GM12878 (cell line): Measurements from ENCODE around the gene RAG1. TPM values are rescaled to one million over a fixed set of nuclear protein-coding genes. Genes with fewer than 3 reads are reported as not detected.

Source experiments
- ATAC-seq: fragments of 200-7000 bp; cut with Tn5 transposase; 3 replicates; pipeline ENCODE4 v1.9.1; 2020; ENCODE audit warnings: mild to moderate bottlenecking, moderate library complexity
- BruUV-seq: library from RNA; stranded (reverse); fragments of 400-500 nt; replicated peaks from 2 replicates; lab custom pipeline; 2021; lab: Mats Ljungman, UMichigan
- CTCF ChIA-PET: fragments of 300-600 bp; sonication (Branson Sonifier 250); formaldehyde crosslinking; extraction: SDS; loops from one replicate; lab custom pipeline; 2021; ENCODE audit warnings: inconsistent platforms; lab: Yijun Ruan, JAX
- POLR2A ChIA-PET: fragments of 350-600 bp; formaldehyde crosslinking; extraction: SDS; loops from one replicate; lab custom pipeline; 2021; ENCODE audit warnings: inconsistent platforms; lab: Charles Lee
- RAD21 ChIA-PET: fragments of 300-600 bp; sonication (Branson Sonifier 250); formaldehyde crosslinking; loops from one replicate; lab custom pipeline; 2023; ENCODE audit warnings: antibody characterized with exemption; ENCODE audit not compliant: unreplicated experiment; lab: Charles Lee
- SMC1A ChIA-PET: fragments of 300-600 bp; sonication (Branson Sonifier 250); formaldehyde crosslinking; loops from one replicate; lab custom pipeline; 2023; ENCODE audit not compliant: unreplicated experiment, uncharacterized antibody; lab: Charles Lee
- DNase-seq: peaks from one replicate; pipeline ENCODE4 v3.0.0-alpha.2; 2011; ENCODE audit warnings: low read depth, low spot score
- FAIRE-seq: peaks from 3 replicates; lab custom pipeline; 2011; peaks lifted over from hg19 to GRCh38; lab: Jason Lieb, UNC
- H2AFZ ChIP-seq: 2 replicates; pipeline ENCODE4 v1.6.0; 2011; ENCODE audit warnings: low read depth, low read length, control low read depth; ENCODE audit not compliant: control insufficient read depth
- H3K27ac ChIP-seq: 2 replicates; pipeline ENCODE4 v1.5.1; 2011; ENCODE audit warnings: control low read depth; ENCODE audit not compliant: control insufficient read depth, insufficient read depth
- H3K27me3 ChIP-seq, 2 experiments: replicated peaks in 1 of 2; 2 replicates each; pipeline versions ENCODE4 v1.6.0 to v1.6.1; 2011; ENCODE audit warnings: low read length in 1 of 2; ENCODE audit not compliant: control insufficient read depth in 2 of 2, insufficient read depth in 2 of 2
- H3K36me3 ChIP-seq, 2 experiments: 2 replicates each; pipeline ENCODE4 v1.5.1; 2011; ENCODE audit warnings: low read length in 1 of 2; ENCODE audit not compliant: control insufficient read depth in 2 of 2, insufficient read depth in 2 of 2
- H3K4me1 ChIP-seq: 2 replicates; pipeline ENCODE4 v1.6.1; 2011; ENCODE audit warnings: mild to moderate bottlenecking, low read length, moderate library complexity, mixed read lengths; ENCODE audit not compliant: control insufficient read depth, insufficient read depth
- H3K4me2 ChIP-seq: 2 replicates; pipeline ENCODE4 v1.6.0; 2011; ENCODE audit warnings: control low read depth; ENCODE audit not compliant: control insufficient read depth, insufficient read depth
- H3K4me3 ChIP-seq: fragments of 200-600 bp; sonication (generic); 2 replicates; pipeline ENCODE4 v1.5.1; 2016
- H3K79me2 ChIP-seq: 2 replicates; pipeline ENCODE4 v1.6.0; 2011; ENCODE audit warnings: low read length; ENCODE audit not compliant: control insufficient read depth, insufficient read depth
- H3K9ac ChIP-seq: 2 replicates; pipeline ENCODE4 v1.8.0; 2011; ENCODE audit warnings: low read length, control low read depth, mixed read lengths; ENCODE audit not compliant: control insufficient read depth, insufficient read depth
- H3K9me3 ChIP-seq: replicated peaks from 3 replicates; pipeline ENCODE4 v1.5.1; 2011; ENCODE audit warnings: mild to moderate bottlenecking, low read length; ENCODE audit not compliant: control insufficient read depth, insufficient read depth
- H4K20me1 ChIP-seq: 2 replicates; pipeline ENCODE4 v1.6.0; 2011; ENCODE audit not compliant: control insufficient read depth, insufficient read depth
- BCL11A ChIP-seq: IDR thresholded peaks from 2 replicates; pipeline ENCODE4 v1.6.1; 2011; ENCODE audit warnings: low read depth, low read length
- ETV6 ChIP-seq, 2 experiments: fragments of 450-650 bp in 1 of 2; IDR thresholded peaks in 1 of 2; conservative IDR thresholded peaks in 1 of 2; 2 replicates each; pipeline ENCODE4 v1.6.1; 2014; ENCODE audit warnings: antibody characterized with exemption in 1 of 2, borderline replicate concordance in 1 of 2, low read depth in 1 of 2, mild to moderate bottlenecking in 1 of 2, moderate library complexity in 1 of 2
- FOXM1 ChIP-seq: IDR thresholded peaks from 2 replicates; pipeline ENCODE4 v1.6.1; 2012; ENCODE audit warnings: low read depth, mild to moderate bottlenecking, inconsistent platforms, low read length, moderate library complexity
- JUNB ChIP-seq: IDR thresholded peaks from 2 replicates; pipeline ENCODE4 v1.6.1; 2016; ENCODE audit warnings: antibody characterized with exemption, mild to moderate bottlenecking
- LARP7 ChIP-seq: fragments of 450-650 bp; IDR thresholded peaks from 2 replicates; pipeline ENCODE4 v1.6.1; 2017; ENCODE audit warnings: mild to moderate bottlenecking
- NFXL1 ChIP-seq: fragments of 450-650 bp; IDR thresholded peaks from 2 replicates; pipeline ENCODE4 v1.6.1; 2017; ENCODE audit warnings: antibody characterized with exemption, mild to moderate bottlenecking, borderline replicate concordance
- RAD51 ChIP-seq: fragments of 450-650 bp; IDR thresholded peaks from 2 replicates; pipeline ENCODE4 v1.6.1; 2016; ENCODE audit warnings: moderate library complexity, mild to moderate bottlenecking, inconsistent platforms
- SKIL ChIP-seq: fragments of 450-650 bp; IDR thresholded peaks from 2 replicates; pipeline ENCODE4 v1.6.1; 2017; ENCODE audit warnings: mild to moderate bottlenecking, low read depth, inconsistent platforms; ENCODE audit not compliant: poor library complexity, severe bottlenecking
- SMARCA5 ChIP-seq: fragments of 450-650 bp; IDR thresholded peaks from 2 replicates; pipeline ENCODE4 v1.6.1; 2017; ENCODE audit warnings: mild to moderate bottlenecking
- WRNIP1 ChIP-seq: IDR thresholded peaks from 2 replicates; pipeline ENCODE4 v1.6.1; 2011; ENCODE audit warnings: low read depth, low read length, improper control_type of control experiment, borderline replicate concordance
- ZNF207 ChIP-seq: fragments of 450-650 bp; IDR thresholded peaks from 2 replicates; pipeline ENCODE4 v1.6.1; 2014; ENCODE audit warnings: antibody characterized with exemption, mild to moderate bottlenecking, borderline replicate concordance
- ZNF384 ChIP-seq: IDR thresholded peaks from 2 replicates; pipeline ENCODE4 v1.6.1; 2012; ENCODE audit warnings: low read depth, mild to moderate bottlenecking, low read length, improper control_type of control experiment, borderline replicate concordance
- ZNF622 ChIP-seq: fragments of 450-650 bp; IDR thresholded peaks from 2 replicates; pipeline ENCODE4 v1.6.1; 2017; ENCODE audit warnings: mild to moderate bottlenecking, inconsistent platforms
- WGBS: methylation state at CpG from one replicate; pipeline ENCODE4 v1.1.6; 2016; ENCODE audit warnings: low lambda C conversion rate; ENCODE audit not compliant: insufficient replicate concordance, insufficient coverage; ENCODE audit errors: missing lambda C conversion rate; 5-methylcytosine and 5-hydroxymethylcytosine counted together
- in situ Hi-C: fragments of 300-500 bp; cut with MboI; formaldehyde crosslinking; loops from 9 replicates; pipeline ENCODE4 v1.14.3; 2018; ENCODE audit warnings: mixed read lengths
- intact Hi-C: fragments of 100-400 bp; cut with micrococcal nuclease; formaldehyde crosslinking; loops from one replicate; pipeline ENCODE4 v1.14.2; 2022; ENCODE audit not compliant: unreplicated experiment
- polyA plus RNA-seq, 11 experiments: library from polyadenylated mRNA; depleted of rRNA in 4 of 11; unstranded in 6 of 11; stranded (reverse) in 5 of 11; fragments of >200 nt; fragmentation: Nextera tagmentation in 4 of 11; fragmentation: Illumina TruSeq in 1 of 11; extraction: Ambion mirVana in 4 of 11; extraction: Trizol in 1 of 11; gene quantifications; 1 replicate in 1 of 11; 2 replicates in 10 of 11; pipeline versions ENCODE4 v1.2.1 to v1.2.3, GENCODE V29; 2011 to 2016; ENCODE audit warnings: inconsistent platforms in 2 of 11, missing spikeins in 2 of 11, low read depth in 1 of 11
- total RNA-seq, 4 experiments: library from RNA; depleted of rRNA in 3 of 4; stranded (reverse); fragments of >200 nt in 3 of 4; fragmentation: Illumina TruSeq in 1 of 4; extraction: Trizol in 1 of 4; gene quantifications; 2 replicates each; pipeline versions ENCODE4 v1.2.1 to v1.2.3, GENCODE V29; 2013 to 2021
- TF ChIP-seq, protein P1 (sequence below): IDR thresholded peaks from 2 replicates; pipeline ENCODE4 v1.6.1; 2011; ENCODE audit warnings: borderline replicate concordance, low read depth, mild to moderate bottlenecking, moderate library complexity, mixed read lengths, low read length; ENCODE audit not compliant: insufficient read depth; ENCODE audit errors: extremely low read length
- TF ChIP-seq, protein P2 (sequence below): fragments of 450-650 bp; IDR thresholded peaks from 2 replicates; pipeline ENCODE4 v1.6.1; 2016; ENCODE audit warnings: mild to moderate bottlenecking

The RAG1 gene
- total and polyA plus RNA-seq, 10 of the 15 experiments (the other 5 are each of a cell fraction or from before 2014, with no cell fraction given) = 0.01 to 0.44 (median 0.05) TPM; not detected in 3

DNA sequence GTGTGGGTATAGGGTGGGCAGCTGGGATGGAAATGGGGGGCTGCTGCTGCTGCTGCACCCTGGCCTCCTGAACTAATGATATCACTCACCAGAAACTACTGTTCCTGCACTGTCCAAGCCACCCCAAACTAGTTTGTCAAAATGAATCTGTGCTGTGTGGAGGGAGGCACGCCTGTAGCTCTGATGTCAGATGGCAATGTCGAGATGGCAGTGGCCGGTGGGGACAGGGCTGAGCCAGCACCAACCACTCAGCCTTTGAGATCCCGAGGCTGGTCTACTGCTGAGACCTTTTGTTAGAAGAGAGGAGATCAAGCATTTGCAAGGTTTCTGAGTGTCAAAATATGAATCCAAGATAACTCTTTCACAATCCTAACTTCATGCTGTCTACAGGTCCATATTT lies 1.3 kb downstream of the RAG1 start:
- in situ Hi-C loops = no loop called here
- CTCF ChIA-PET = interaction anchor here (10.8 kb wide), 1 partner anchor 178 kb away, joined by 208 read pairs; no protein-coding TSS in a partner anchor
- intact Hi-C loops = no loop called here
- 4% methylated on average over 4 of the region's 4 CpGs for WGBS
- no peaks in the 10 kb centered on the region for H3K4me1 ChIP-seq
- no peak for DNase-seq
- no peak for FAIRE-seq
- POLR2A ChIA-PET = no interaction called here
- no peak overlapping the region for H3K9ac ChIP-seq
- ATAC-seq = no peak
- TF ChIP-seq JUNB (no peak), BCL11A (no peak), NFXL1 (no peak), SKIL (no peak), FOXM1 (no peak)
- H3K27me3 ChIP-seq = peaks cover 4 to 8% of the 10 kb centered on the region in 2 experiments; a peak in 2 of 4 replicates
- RAD21 ChIA-PET = no interaction called here
- H3K4me3 ChIP-seq = no peak overlapping the region
- H2AFZ ChIP-seq = no peak overlapping the region
- BruUV-seq = no TSS peak
- H3K36me3 ChIP-seq = no peaks in the 10 kb centered on the region
- H4K20me1 ChIP-seq = no peaks in the 10 kb centered on the region
- H3K9me3 ChIP-seq = no peaks in the 10 kb centered on the region; the same call in 2 of the 3 replicates
- H3K27ac ChIP-seq = no peak overlapping the region
- H3K79me2 ChIP-seq = no peaks in the 10 kb centered on the region
- SMC1A ChIA-PET = no interaction called here
- H3K4me2 ChIP-seq = no peak overlapping the region

DNA sequence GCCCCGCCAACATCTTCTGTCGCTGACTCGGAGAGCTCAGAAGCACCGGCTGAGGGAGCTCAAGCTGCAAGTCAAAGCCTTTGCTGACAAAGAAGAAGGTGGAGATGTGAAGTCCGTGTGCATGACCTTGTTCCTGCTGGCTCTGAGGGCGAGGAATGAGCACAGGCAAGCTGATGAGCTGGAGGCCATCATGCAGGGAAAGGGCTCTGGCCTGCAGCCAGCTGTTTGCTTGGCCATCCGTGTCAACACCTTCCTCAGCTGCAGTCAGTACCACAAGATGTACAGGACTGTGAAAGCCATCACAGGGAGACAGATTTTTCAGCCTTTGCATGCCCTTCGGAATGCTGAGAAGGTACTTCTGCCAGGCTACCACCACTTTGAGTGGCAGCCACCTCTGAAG lies 6.7 kb downstream of the RAG1 start:
- ChIA-PET SMC1A (interaction anchor here (0.9 kb wide), 1 partner anchor 10 kb away, joined by 4 read pairs; no protein-coding TSS in a partner anchor), RAD21 (no interaction called here), POLR2A (no interaction called here), CTCF (no interaction called here)
- Histone ChIP-seq H3K4me2 (no peak overlapping the region), H3K4me1 (no peaks in the 10 kb centered on the region), H3K79me2 (no peaks in the 10 kb centered on the region), H3K27ac (no peak overlapping the region), H4K20me1 (no peaks in the 10 kb centered on the region), H3K4me3 (no peak overlapping the region), H3K9ac (no peak overlapping the region), H3K36me3 (no peaks in the 10 kb centered on the region), H2AFZ (no peak overlapping the region), H3K27me3 (peaks cover 2 to 5% of the 10 kb centered on the region in 2 experiments), H3K9me3 (no peaks in the 10 kb centered on the region; the same call in 2 of the 3 replicates)
- intact Hi-C loops = no loop called here
- FAIRE-seq = no peak
- TF ChIP-seq, protein P1, sequence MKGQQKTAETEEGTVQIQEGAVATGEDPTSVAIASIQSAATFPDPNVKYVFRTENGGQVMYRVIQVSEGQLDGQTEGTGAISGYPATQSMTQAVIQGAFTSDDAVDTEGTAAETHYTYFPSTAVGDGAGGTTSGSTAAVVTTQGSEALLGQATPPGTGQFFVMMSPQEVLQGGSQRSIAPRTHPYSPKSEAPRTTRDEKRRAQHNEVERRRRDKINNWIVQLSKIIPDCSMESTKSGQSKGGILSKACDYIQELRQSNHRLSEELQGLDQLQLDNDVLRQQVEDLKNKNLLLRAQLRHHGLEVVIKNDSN = no peak
- TF ChIP-seq SMARCA5 (no peak), ZNF207 (no peak), ZNF622 (no peak), RAD51 (no peak), ZNF384 (no peak), ETV6 (conservative IDR thresholded peaks at IDR 0.05 in 1 of 2, IDR thresholded peaks at IDR 0.05 in 1 of 2; ENCODE audit: borderline replicate concordance in 1 of 2, low read depth in 1 of 2) (no peak), WRNIP1 (no peak), LARP7 (no peak)
- TF ChIP-seq, protein P2, sequence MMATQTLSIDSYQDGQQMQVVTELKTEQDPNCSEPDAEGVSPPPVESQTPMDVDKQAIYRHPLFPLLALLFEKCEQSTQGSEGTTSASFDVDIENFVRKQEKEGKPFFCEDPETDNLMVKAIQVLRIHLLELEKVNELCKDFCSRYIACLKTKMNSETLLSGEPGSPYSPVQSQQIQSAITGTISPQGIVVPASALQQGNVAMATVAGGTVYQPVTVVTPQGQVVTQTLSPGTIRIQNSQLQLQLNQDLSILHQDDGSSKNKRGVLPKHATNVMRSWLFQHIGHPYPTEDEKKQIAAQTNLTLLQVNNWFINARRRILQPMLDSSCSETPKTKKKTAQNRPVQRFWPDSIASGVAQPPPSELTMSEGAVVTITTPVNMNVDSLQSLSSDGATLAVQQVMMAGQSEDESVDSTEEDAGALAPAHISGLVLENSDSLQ = no peak
- WGBS = 49% methylated on average over 8 of the region's 8 CpGs
- BruUV-seq = no TSS peak
- in situ Hi-C loops = no loop called here
- DNase-seq = no peak
- no peak for ATAC-seq
